GM18517 (cell line): ENCODE measurements around the gene CACNA2D3.

ENCODE experiments used
- ATAC-seq: cut with Tn5 transposase; IDR thresholded peaks from one replicate; pipeline ENCODE4 v1.9.1; 2021; ENCODE audit warnings: mild to moderate bottlenecking, moderate library complexity; ENCODE audit not compliant: unreplicated experiment

Gene CACNA2D3

GRCh38 chr3:54557538-54558428 is 435.4 kb downstream of the CACNA2D3 start:
- no peak for ATAC-seq

GRCh38 chr3:54563501-54564200 is 441.3 kb downstream of the CACNA2D3 start:
- no peak for ATAC-seq

- no peak for ATAC-seq
These were observed 442.1 kb downstream of the CACNA2D3 start for GRCh38 chr3:54564374-54564925.

- ATAC-seq: no peak
These were observed 443.6 kb downstream of the CACNA2D3 start for GRCh38 chr3:54565956-54566355.

- no peak for ATAC-seq
These were observed 445.6 kb downstream of the CACNA2D3 start for GRCh38 chr3:54567949-54568348.

GRCh38 chr3:54570008-54570407 is 447.7 kb downstream of the CACNA2D3 start:
- ATAC-seq: no peak

GRCh38 chr3:54572197-54572895 is 450.0 kb downstream of the CACNA2D3 start:
- ATAC-seq: no peak

GRCh38 chr3:54573858-54574257 is 451.5 kb downstream of the CACNA2D3 start:
- ATAC-seq: no peak

GRCh38 chr3:54574906-54575617 is 452.7 kb downstream of the CACNA2D3 start:
- ATAC-seq: no peak

GRCh38 chr3:54575618-54575960 is 453.2 kb downstream of the CACNA2D3 start:
- ATAC-seq: no peak

- no peak for ATAC-seq
These were observed 455.0 kb downstream of the CACNA2D3 start for GRCh38 chr3:54577313-54577712.

GRCh38 chr3:54578417-54578816 is 456.1 kb downstream of the CACNA2D3 start:
- no peak for ATAC-seq

- ATAC-seq: no peak
These were observed 458.1 kb downstream of the CACNA2D3 start for GRCh38 chr3:54580453-54580852.

- ATAC-seq: no peak
These were observed 460.1 kb downstream of the CACNA2D3 start for GRCh38 chr3:54582424-54582823.

- ATAC-seq: no peak
These were observed 468.8 kb downstream of the CACNA2D3 start for GRCh38 chr3:54591157-54591556.

- no peak for ATAC-seq
These were observed 471.3 kb downstream of the CACNA2D3 start for GRCh38 chr3:54593653-54594052.

- no peak for ATAC-seq
These were observed 473.7 kb downstream of the CACNA2D3 start for GRCh38 chr3:54596087-54596486.

- ATAC-seq: no peak
These were observed 477.4 kb downstream of the CACNA2D3 start for GRCh38 chr3:54599716-54600115.

- ATAC-seq: no peak
These were observed 478.3 kb downstream of the CACNA2D3 start for GRCh38 chr3:54600441-54601204.

- no peak for ATAC-seq
These were observed 482.1 kb downstream of the CACNA2D3 start for GRCh38 chr3:54604495-54604894.
